Liver (tissue), 9 donors: ENCODE data around the gene AEN. TPM values are rescaled to one million over a fixed set of nuclear protein-coding genes. Genes with fewer than 3 reads are reported as not detected.

Experiments
- DNase-seq: peaks from one replicate; pipeline ENCODE4 v3.0.0-alpha.2; 2017; ENCODE audit warnings: low spot score
- H3K27ac ChIP-seq, 2 donors: one replicate each; pipeline ENCODE4 v1.7.0; 2013; ENCODE audit warnings: inconsistent platforms in 2 of 2, low read length in 2 of 2, control low read depth in 1 of 2, low read depth in 1 of 2, mild to moderate bottlenecking in 1 of 2
- H3K27me3 ChIP-seq, 4 donors: one replicate each; pipeline versions ENCODE4 v1.6.1 to v1.7.0; 2013; ENCODE audit warnings: low read length in 3 of 4, inconsistent platforms in 1 of 4, mild to moderate bottlenecking in 1 of 4, moderate library complexity in 1 of 4; ENCODE audit not compliant: control insufficient read depth in 4 of 4, insufficient read depth in 4 of 4
- H3K36me3 ChIP-seq, 4 donors: one replicate each; pipeline versions ENCODE4 v1.6.1 to v1.7.0; 2013; ENCODE audit warnings: low read length in 3 of 4, mild to moderate bottlenecking in 3 of 4, low read depth in 1 of 4, moderate library complexity in 1 of 4; ENCODE audit not compliant: control insufficient read depth in 4 of 4, insufficient read depth in 3 of 4
- H3K4me1 ChIP-seq, 4 donors: one replicate each; pipeline versions ENCODE4 v1.6.1 to v1.7.0; 2013; ENCODE audit warnings: low read length in 3 of 4, mild to moderate bottlenecking in 3 of 4, moderate library complexity in 1 of 4; ENCODE audit not compliant: control insufficient read depth in 4 of 4, insufficient read depth in 4 of 4
- H3K4me3 ChIP-seq, 3 donors: one replicate each; pipeline versions ENCODE4 v1.6.1 to v1.7.0; 2013; ENCODE audit warnings: low read length in 3 of 3, control low read depth in 1 of 3, low read depth in 1 of 3, mild to moderate bottlenecking in 1 of 3
- H3K9ac ChIP-seq, 2 donors: one replicate each; pipeline ENCODE4 v1.7.0; 2013; ENCODE audit warnings: low read length in 2 of 2, mild to moderate bottlenecking in 2 of 2, moderate library complexity in 2 of 2, control low read depth in 1 of 2, low read depth in 1 of 2
- H3K9me3 ChIP-seq, 4 donors: one replicate each; pipeline versions ENCODE4 v1.6.1 to v1.7.0; 2013; ENCODE audit warnings: low read length in 3 of 4; ENCODE audit not compliant: control insufficient read depth in 4 of 4
- EGR1 ChIP-seq, 2 donors: IDR thresholded peaks; 2 replicates each; pipeline ENCODE4 v1.6.1; 2016 to 2018; ENCODE audit warnings: antibody characterized with exemption in 2 of 2, low read depth in 2 of 2
- FOXA1 ChIP-seq: IDR thresholded peaks from 2 replicates; pipeline ENCODE4 v1.6.1; 2016; ENCODE audit warnings: antibody characterized with exemption
- FOXA2 ChIP-seq: IDR thresholded peaks from 2 replicates; pipeline ENCODE4 v1.6.1; 2016; ENCODE audit warnings: antibody characterized with exemption
- GABPA ChIP-seq, 2 donors: IDR thresholded peaks in 1 of 2; conservative IDR thresholded peaks in 1 of 2; 2 replicates each; pipeline ENCODE4 v1.6.1; 2016; ENCODE audit warnings: antibody characterized with exemption in 2 of 2, mild to moderate bottlenecking in 1 of 2, moderate library complexity in 1 of 2
- HNF4A ChIP-seq, 2 donors: conservative IDR thresholded peaks; 2 replicates each; pipeline ENCODE4 v1.6.1; 2016; ENCODE audit warnings: antibody characterized with exemption in 2 of 2, mild to moderate bottlenecking in 2 of 2
- HNF4G ChIP-seq: IDR thresholded peaks from 2 replicates; pipeline ENCODE4 v1.6.1; 2016; ENCODE audit warnings: antibody characterized with exemption
- JUND ChIP-seq, 2 donors: IDR thresholded peaks; 2 replicates each; pipeline ENCODE4 v1.6.1; 2016; ENCODE audit warnings: antibody characterized with exemption in 2 of 2
- NR2F2 ChIP-seq: IDR thresholded peaks from 2 replicates; pipeline ENCODE4 v1.6.1; 2016; ENCODE audit warnings: antibody characterized with exemption
- RAD21 ChIP-seq, 2 donors: IDR thresholded peaks; 2 replicates each; pipeline ENCODE4 v1.6.1; 2016; ENCODE audit warnings: antibody characterized with exemption in 2 of 2, mild to moderate bottlenecking in 2 of 2
- RXRA ChIP-seq, 2 donors: IDR thresholded peaks; 2 replicates each; pipeline ENCODE4 v1.6.1; 2017 to 2018; ENCODE audit warnings: antibody characterized with exemption in 2 of 2, mild to moderate bottlenecking in 1 of 2
- SP1 ChIP-seq: IDR thresholded peaks from 2 replicates; pipeline ENCODE4 v1.6.1; 2018; ENCODE audit warnings: antibody characterized with exemption, mild to moderate bottlenecking
- TAF1 ChIP-seq: conservative IDR thresholded peaks from 2 replicates; pipeline ENCODE4 v1.6.1; 2016; ENCODE audit warnings: antibody characterized with exemption, mild to moderate bottlenecking
- YY1 ChIP-seq: IDR thresholded peaks from 2 replicates; pipeline ENCODE4 v1.6.1; 2016; ENCODE audit warnings: antibody characterized with exemption, mild to moderate bottlenecking
- WGBS: extraction: QIAGEN DNeasy Blood & Tissue Kit; methylation state at CpG from one replicate; pipeline ENCODE4 v1.1.7; 2013; 5-methylcytosine and 5-hydroxymethylcytosine counted together
- polyA plus RNA-seq, 2 donors: library from polyadenylated mRNA; stranded (reverse) in 1 of 2; unstranded in 1 of 2; fragments of 200-250 nt in 1 of 2; fragments of >200 nt in 1 of 2; fragmentation: Nextera tagmentation in 1 of 2; extraction: Ambion mirVana in 1 of 2; gene quantifications; one replicate each; pipeline versions ENCODE4 v1.2.1 to v1.2.3, GENCODE V29; 2013 to 2015
- total RNA-seq, 2 donors: library from RNA; depleted of rRNA; stranded (reverse); fragments of >200 nt; gene quantifications; one replicate each; pipeline ENCODE4 v1.2.3, GENCODE V29; 2014
- TF ChIP-seq, protein P1 (sequence below): IDR thresholded peaks from 2 replicates; pipeline ENCODE4 v1.6.1; 2016; ENCODE audit warnings: antibody characterized with exemption
- TF ChIP-seq, protein P2 (sequence below): fragments of 150-350 bp; IDR thresholded peaks from 2 replicates; pipeline ENCODE4 v1.5.1; 2017; ENCODE audit warnings: improper control_type of control experiment, low read depth, low read length; ENCODE audit not compliant: missing input control
- TF ChIP-seq, protein P3 (sequence below): IDR thresholded peaks from 2 replicates; pipeline ENCODE4 v1.6.1; 2016; ENCODE audit warnings: antibody characterized with exemption
- TF ChIP-seq, protein P4 (sequence below): IDR thresholded peaks from 2 replicates; pipeline ENCODE4 v1.6.1; 2016; ENCODE audit warnings: antibody characterized with exemption
- TF ChIP-seq, protein P5 (sequence below): IDR thresholded peaks from 2 replicates; pipeline ENCODE4 v1.6.1; 2016; ENCODE audit warnings: antibody characterized with exemption, mild to moderate bottlenecking
- donor health status: healthy.
- donor health status: healthy.
- donor health status: healthy.
- donor health status: healthy.
- donor health status: healthy.

AEN gene
- total and polyA plus RNA-seq, 4 donors, result 2.8 to 19.2 (median 10.5) TPM

DNA sequence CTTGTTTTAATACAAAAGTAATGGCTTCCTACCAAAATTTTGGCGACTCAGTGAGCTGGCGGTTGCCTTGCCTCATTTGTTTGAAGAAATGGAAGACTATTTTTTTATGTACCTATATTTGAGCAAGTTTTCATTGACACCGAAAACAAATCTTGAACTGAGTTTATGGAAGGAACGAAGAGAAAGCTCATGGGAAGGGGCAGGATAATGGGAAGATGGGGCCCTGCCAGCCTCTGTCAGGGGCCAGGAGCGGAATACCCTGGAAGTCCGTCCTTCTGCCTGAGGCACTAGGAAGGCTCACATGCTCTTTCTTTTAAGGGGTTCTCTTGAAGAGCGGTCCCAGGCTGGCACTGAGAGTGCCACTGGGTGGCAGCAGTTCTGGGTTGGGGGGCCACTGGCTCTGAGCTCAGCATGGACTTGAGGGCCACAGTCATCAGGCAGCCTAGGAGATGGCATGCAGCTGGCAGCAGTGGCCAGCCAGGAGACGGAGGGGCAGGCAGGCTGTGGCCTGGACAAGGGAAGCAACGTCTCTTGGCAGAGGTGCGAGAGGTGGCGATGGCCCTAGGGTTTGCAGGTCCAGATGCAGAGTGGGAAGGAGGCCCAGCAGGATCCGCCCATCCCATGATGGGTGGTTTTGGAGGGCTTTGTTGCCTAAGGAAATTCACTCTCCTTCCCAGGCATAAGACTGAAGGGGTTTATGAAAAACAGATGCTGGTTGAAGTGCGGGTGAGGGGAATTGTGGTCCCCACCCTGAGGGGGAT is 59.3 kb downstream of the AEN start:
- Histone ChIP-seq H3K27me3 (peaks cover 0 to 5% (median 0%) of the 10 kb centered on the region in 4 donors), H3K4me3 (no peak overlapping the region), H3K36me3 (no peaks in the 10 kb centered on the region), H3K27ac (no peak overlapping the region), H3K9ac (no peak overlapping the region), H3K4me1 (no peaks in the 10 kb centered on the region), H3K9me3 (no peaks in the 10 kb centered on the region)
- WGBS, result 97% methylated on average over 13 of the region's 13 CpGs
- no peak for DNase-seq
- TF ChIP-seq FOXA1, result no peak
- TF ChIP-seq HNF4G, result no peak
- no peak for TF ChIP-seq FOXA2
- no peak for TF ChIP-seq SP1
- no peak for TF ChIP-seq HNF4A (conservative IDR thresholded peaks at IDR 0.05)
- no peak for TF ChIP-seq RAD21 (IDR thresholded peaks at IDR 0.05)
- TF ChIP-seq NR2F2, result no peak
- TF ChIP-seq, protein P1, sequence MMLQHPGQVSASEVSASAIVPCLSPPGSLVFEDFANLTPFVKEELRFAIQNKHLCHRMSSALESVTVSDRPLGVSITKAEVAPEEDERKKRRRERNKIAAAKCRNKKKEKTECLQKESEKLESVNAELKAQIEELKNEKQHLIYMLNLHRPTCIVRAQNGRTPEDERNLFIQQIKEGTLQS, result no peak
- TF ChIP-seq, protein P2, sequence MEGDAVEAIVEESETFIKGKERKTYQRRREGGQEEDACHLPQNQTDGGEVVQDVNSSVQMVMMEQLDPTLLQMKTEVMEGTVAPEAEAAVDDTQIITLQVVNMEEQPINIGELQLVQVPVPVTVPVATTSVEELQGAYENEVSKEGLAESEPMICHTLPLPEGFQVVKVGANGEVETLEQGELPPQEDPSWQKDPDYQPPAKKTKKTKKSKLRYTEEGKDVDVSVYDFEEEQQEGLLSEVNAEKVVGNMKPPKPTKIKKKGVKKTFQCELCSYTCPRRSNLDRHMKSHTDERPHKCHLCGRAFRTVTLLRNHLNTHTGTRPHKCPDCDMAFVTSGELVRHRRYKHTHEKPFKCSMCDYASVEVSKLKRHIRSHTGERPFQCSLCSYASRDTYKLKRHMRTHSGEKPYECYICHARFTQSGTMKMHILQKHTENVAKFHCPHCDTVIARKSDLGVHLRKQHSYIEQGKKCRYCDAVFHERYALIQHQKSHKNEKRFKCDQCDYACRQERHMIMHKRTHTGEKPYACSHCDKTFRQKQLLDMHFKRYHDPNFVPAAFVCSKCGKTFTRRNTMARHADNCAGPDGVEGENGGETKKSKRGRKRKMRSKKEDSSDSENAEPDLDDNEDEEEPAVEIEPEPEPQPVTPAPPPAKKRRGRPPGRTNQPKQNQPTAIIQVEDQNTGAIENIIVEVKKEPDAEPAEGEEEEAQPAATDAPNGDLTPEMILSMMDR, result no peak
- no peak for TF ChIP-seq TAF1
- TF ChIP-seq GABPA (IDR thresholded peaks at IDR 0.05 in 1 of 2, conservative IDR thresholded peaks at IDR 0.05 in 1 of 2), result no peak
- TF ChIP-seq, protein P3, sequence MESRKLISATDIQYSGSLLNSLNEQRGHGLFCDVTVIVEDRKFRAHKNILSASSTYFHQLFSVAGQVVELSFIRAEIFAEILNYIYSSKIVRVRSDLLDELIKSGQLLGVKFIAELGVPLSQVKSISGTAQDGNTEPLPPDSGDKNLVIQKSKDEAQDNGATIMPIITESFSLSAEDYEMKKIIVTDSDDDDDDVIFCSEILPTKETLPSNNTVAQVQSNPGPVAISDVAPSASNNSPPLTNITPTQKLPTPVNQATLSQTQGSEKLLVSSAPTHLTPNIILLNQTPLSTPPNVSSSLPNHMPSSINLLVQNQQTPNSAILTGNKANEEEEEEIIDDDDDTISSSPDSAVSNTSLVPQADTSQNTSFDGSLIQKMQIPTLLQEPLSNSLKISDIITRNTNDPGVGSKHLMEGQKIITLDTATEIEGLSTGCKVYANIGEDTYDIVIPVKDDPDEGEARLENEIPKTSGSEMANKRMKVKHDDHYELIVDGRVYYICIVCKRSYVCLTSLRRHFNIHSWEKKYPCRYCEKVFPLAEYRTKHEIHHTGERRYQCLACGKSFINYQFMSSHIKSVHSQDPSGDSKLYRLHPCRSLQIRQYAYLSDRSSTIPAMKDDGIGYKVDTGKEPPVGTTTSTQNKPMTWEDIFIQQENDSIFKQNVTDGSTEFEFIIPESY, result no peak
- TF ChIP-seq, protein P4, sequence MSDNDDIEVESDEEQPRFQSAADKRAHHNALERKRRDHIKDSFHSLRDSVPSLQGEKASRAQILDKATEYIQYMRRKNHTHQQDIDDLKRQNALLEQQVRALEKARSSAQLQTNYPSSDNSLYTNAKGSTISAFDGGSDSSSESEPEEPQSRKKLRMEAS, result no peak
- TF ChIP-seq, protein P5, sequence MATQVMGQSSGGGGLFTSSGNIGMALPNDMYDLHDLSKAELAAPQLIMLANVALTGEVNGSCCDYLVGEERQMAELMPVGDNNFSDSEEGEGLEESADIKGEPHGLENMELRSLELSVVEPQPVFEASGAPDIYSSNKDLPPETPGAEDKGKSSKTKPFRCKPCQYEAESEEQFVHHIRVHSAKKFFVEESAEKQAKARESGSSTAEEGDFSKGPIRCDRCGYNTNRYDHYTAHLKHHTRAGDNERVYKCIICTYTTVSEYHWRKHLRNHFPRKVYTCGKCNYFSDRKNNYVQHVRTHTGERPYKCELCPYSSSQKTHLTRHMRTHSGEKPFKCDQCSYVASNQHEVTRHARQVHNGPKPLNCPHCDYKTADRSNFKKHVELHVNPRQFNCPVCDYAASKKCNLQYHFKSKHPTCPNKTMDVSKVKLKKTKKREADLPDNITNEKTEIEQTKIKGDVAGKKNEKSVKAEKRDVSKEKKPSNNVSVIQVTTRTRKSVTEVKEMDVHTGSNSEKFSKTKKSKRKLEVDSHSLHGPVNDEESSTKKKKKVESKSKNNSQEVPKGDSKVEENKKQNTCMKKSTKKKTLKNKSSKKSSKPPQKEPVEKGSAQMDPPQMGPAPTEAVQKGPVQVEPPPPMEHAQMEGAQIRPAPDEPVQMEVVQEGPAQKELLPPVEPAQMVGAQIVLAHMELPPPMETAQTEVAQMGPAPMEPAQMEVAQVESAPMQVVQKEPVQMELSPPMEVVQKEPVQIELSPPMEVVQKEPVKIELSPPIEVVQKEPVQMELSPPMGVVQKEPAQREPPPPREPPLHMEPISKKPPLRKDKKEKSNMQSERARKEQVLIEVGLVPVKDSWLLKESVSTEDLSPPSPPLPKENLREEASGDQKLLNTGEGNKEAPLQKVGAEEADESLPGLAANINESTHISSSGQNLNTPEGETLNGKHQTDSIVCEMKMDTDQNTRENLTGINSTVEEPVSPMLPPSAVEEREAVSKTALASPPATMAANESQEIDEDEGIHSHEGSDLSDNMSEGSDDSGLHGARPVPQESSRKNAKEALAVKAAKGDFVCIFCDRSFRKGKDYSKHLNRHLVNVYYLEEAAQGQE, result no peak
- no peak for TF ChIP-seq YY1
- TF ChIP-seq RXRA (IDR thresholded peaks at IDR 0.05), result no peak
- no peak for TF ChIP-seq EGR1 (IDR thresholded peaks at IDR 0.05; ENCODE audit: low read depth in 2 of 2)
- TF ChIP-seq JUND (IDR thresholded peaks at IDR 0.05), result no peak
